Measurements from ENCODE around the gene SLC43A2. TPM values are rescaled to one million over a fixed set of nuclear protein-coding genes. Genes with fewer than 3 reads are reported as not detected.
A peak's percentile ranks its signal among the peaks of the same experiment; 100 is the strongest.

The SLC43A2 gene
- total and polyA plus RNA-seq, 8 donors, result 0.29 to 15.8 (median 5.2) TPM

DNA sequence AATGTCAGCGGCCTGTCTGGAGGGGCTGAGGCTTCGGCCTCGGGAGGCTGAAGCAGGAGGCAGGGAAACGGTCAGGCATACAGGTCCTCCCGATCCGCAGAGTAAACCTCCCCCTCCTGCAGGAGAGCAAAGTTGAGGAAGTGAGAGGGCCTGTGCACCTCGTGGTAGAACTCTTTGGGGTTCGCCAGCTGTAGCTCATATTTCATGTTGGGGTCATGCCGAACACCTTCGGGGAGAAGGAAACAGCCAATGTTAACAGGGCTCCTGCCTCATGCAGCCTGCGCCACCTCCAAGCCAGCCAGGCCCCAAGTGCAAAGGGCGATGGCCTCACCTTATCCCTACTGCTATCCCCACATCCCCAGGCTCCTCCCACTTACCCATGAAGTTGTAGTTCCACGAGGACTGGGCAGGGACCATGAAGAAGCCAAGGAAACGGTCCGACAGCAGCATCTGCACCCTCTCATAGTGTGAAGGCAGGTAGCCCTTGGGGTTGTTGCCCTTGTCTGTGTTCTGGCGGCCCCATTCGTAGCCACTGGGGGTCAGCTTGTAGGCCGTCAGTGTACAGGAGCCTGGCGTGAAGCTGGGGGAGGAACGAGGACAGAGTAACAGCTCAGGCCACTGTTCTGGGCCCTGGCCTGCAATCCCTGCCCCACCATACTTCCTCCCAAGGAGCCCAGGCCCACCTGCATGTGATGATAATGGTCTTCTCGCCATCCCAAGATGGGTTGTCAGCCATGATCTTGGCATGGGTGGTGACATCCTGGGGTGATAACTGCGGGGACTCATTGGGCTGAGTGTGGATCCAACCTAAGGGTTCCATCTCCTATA, 22.3 kb upstream of the SLC43A2 start:
- Histone ChIP-seq H3K27ac (peak overlapping the region; percentile 96 to 99 (median 98)), H3K9me3 (no peaks in the 10 kb centered on the region), H3K4me1 (peaks cover 35 to 53% (median 43%) of the 10 kb centered on the region in 4 donors), H3K36me3 (peaks cover 57 to 61% (median 58%) of the 10 kb centered on the region in 4 donors), H3K4me3 (no peak overlapping the region), H3K27me3 (no peaks in the 10 kb centered on the region)
- peak in 1 of 2 donors; percentile 15 for DNase-seq
- WGBS, 5 donors, result 58 to 72% (median 61%) methylated on average over 21 to 22 of the region's 22 CpGs
- TF ChIP-seq POLR2A (IDR thresholded peaks at IDR 0.05) (no peak), POLR2AphosphoS5 (IDR thresholded peaks at IDR 0.05) (peak in 1 of 3 donors; percentile 12), EP300 (IDR thresholded peaks at IDR 0.05) (no peak)
- TF ChIP-seq, protein P1, sequence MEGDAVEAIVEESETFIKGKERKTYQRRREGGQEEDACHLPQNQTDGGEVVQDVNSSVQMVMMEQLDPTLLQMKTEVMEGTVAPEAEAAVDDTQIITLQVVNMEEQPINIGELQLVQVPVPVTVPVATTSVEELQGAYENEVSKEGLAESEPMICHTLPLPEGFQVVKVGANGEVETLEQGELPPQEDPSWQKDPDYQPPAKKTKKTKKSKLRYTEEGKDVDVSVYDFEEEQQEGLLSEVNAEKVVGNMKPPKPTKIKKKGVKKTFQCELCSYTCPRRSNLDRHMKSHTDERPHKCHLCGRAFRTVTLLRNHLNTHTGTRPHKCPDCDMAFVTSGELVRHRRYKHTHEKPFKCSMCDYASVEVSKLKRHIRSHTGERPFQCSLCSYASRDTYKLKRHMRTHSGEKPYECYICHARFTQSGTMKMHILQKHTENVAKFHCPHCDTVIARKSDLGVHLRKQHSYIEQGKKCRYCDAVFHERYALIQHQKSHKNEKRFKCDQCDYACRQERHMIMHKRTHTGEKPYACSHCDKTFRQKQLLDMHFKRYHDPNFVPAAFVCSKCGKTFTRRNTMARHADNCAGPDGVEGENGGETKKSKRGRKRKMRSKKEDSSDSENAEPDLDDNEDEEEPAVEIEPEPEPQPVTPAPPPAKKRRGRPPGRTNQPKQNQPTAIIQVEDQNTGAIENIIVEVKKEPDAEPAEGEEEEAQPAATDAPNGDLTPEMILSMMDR (IDR thresholded peaks at IDR 0.05), result no peak
- intact Hi-C loops (cut with DNase I; ENCODE audit: low total_unique reads), result no loop called here

DNA sequence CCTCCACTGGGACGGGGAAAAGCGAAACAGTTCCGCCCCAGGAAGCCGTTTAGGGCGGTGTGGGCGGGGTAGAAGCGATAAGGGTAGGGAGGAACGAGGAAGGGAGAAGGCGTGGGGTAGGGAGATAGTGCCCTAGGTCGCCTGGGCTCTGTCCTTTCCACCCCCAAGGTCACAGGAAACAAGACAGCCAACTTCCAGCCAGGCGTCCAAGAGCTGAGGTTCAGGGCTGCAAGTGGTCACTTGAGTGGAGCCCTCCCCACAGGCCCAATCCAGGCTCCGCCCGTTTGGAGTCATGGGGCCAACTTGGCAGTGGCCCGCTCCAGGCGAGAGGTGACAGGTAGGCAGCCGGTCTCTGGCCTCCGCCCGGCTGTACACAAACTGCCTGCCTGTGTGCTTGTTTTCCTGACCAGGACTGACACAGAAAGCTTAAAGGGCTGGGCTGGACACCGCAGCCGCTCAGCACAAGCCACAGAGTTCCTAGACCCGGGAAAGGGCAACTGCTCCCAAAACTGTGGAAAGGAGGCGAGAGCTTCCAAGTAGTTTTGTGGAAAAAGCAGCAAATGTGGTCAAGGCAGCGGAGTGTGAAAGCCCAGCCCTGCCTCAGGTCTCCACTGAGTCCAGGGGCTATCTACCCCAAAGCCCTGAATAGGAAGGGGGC, 21.3 kb upstream of the SLC43A2 start, which contains the start of gene RILP:
RILP (minus strand) TSS at position 23 of the 658 bp plus-strand sequence. CDS start 62 bp downstream, outside the sequence.
- peak within 1 kb of the TSS; percentile 60 to 79 (median 64) for H3K4me3 ChIP-seq
- intact Hi-C loops (cut with DNase I; ENCODE audit: low total_unique reads), result no loop called here
- H3K27ac ChIP-seq, result peak within 1 kb of the TSS; percentile 96 to 99 (median 98)
- H3K36me3 ChIP-seq, result peaks cover 48 to 51% (median 49%) of the 10 kb centered on the region in 4 donors
- no peaks in the 10 kb centered on the region for H3K27me3 ChIP-seq
- H3K4me1 ChIP-seq, result peaks cover 35 to 63% (median 51%) of the 10 kb centered on the region in 4 donors
- DNase-seq, result peak; percentile 90 to 95
- TF ChIP-seq, protein P1 (IDR thresholded peaks at IDR 0.05), result peak in 1 of 7 experiments; percentile 9
- peak in 2 of 3 donors; percentile 80 to 82 for TF ChIP-seq POLR2AphosphoS5 (IDR thresholded peaks at IDR 0.05)
- TF ChIP-seq EP300 (IDR thresholded peaks at IDR 0.05), result no peak
- TF ChIP-seq POLR2A (IDR thresholded peaks at IDR 0.05), result peak in 1 of 4 donors; percentile 11
- no peaks in the 10 kb centered on the region for H3K9me3 ChIP-seq
- WGBS, 5 donors, result 5 to 18% (median 11%) methylated on average over 15 to 23 of the region's 23 CpGs

DNA sequence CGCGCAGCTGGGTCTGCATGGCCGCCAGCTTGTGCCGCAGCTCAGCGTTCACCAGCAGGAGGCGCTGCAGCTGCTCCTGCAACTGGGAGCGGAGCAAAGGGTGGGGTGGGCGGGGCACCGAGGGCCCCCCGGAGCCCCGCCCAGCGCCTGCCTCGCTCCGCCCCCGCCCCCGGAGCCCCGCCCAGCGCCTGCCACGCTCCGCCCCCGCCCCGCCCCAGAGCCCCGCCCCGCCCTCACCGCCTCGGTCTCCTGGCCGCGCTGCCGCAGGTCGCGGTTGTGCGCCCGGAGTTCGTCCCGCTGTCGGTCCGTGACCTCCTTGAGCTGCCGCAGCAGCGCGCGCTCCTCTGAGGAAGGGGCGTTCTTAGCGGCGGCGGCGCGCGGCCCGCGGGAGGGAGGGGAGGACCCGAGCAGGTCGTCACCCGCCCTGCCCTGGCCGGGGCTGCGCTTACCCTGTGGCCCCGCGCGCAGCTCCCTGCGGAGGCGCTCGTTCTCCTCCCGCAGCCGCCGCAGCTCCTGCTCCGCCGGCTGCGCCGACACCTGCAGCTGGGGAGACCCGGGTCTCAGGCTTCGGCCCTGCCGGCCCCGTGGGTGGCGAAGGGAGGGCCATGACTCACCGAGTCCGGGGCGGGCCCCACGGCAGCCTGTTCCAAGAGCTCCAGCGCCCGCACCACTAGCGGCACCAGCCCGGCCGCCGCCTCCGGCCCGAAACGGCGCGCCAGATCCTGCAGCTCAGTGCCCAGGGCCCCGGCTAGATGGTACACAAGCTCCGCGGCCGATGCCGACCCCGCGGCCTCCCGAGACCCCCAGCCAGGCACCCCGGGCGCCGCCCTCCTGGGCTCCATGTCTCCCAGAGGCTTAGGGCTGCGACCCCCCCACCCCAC, 20.6 kb upstream of the SLC43A2 start:
- peak overlapping the region; percentile 96 to 99 (median 98) for H3K27ac ChIP-seq
- peak; percentile 97 to 98 for DNase-seq
- peak overlapping the region; percentile 60 to 79 (median 64) for H3K4me3 ChIP-seq
- intact Hi-C loops (cut with DNase I; ENCODE audit: low total_unique reads), result no loop called here
- no peaks in the 10 kb centered on the region for H3K9me3 ChIP-seq
- WGBS, 5 donors, result 1% methylated on average over 19 to 98 of the region's 100 CpGs
- TF ChIP-seq POLR2A (IDR thresholded peaks at IDR 0.05) (peak in 1 of 4 donors; percentile 52), EP300 (IDR thresholded peaks at IDR 0.05) (no peak), POLR2AphosphoS5 (IDR thresholded peaks at IDR 0.05) (peak; percentile 7 to 94 (median 77))
- TF ChIP-seq, protein P1 (IDR thresholded peaks at IDR 0.05), result peak in 3 of 7 experiments; percentile 96 to 97 (median 96)
- peaks cover 40 to 44% (median 41%) of the 10 kb centered on the region in 4 donors for H3K36me3 ChIP-seq
- H3K4me1 ChIP-seq, result peaks cover 38 to 70% (median 59%) of the 10 kb centered on the region in 4 donors
- no peaks in the 10 kb centered on the region for H3K27me3 ChIP-seq

Data from stomach (tissue), 9 donors.